Measurements from ENCODE around the gene C16orf54. TPM values are rescaled to one million over a fixed set of nuclear protein-coding genes. Genes with fewer than 3 reads are reported as not detected.

The C16orf54 gene
- total and polyA plus RNA-seq, 9 of the 15 experiments (the other 6 are each of a cell fraction or from before 2014, with no cell fraction given): 0.09 TPM; not detected in 8

DNA sequence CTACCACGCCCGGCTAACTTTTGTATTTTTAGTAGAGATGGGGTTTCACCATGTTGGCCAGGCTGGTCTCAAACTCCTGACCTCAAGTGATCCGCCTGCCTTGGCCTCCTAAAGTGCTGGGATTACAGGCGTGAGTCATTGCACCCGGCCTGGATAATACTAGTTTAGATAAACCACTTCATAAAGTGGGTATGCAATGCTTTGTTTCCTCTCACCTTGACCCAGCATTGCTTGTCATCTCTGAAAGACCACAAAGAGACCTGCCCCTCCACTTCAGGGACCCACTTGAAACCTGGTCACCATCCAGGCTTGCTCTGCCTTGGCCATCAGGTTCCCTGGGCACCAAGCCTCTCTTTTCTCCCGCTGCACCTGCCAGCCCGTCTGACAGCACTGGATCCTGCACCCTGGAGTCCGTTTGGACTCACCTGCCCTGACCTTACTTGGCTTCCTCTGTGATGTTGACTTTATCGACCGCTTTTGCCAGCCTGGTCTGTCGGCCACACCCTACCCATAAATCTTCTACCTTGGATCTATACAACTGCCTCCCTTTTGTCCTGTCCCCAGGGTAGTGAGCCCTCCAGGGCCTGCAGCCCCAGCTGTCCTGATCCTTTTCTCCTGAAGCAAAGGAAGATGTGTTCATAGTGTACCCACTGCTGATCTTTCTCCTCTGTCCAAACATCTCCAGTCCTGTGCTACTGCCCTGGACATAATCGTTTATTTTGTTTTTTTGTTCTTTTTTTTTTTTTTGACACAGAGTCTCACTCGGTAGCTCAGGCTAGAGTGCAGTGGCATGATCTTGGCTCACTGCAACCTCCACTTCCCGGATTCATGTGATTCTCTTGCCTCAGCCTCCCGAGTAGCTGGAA lies 19.6 kb upstream of the C16orf54 start (continued):
- TF ChIP-seq, protein P1, sequence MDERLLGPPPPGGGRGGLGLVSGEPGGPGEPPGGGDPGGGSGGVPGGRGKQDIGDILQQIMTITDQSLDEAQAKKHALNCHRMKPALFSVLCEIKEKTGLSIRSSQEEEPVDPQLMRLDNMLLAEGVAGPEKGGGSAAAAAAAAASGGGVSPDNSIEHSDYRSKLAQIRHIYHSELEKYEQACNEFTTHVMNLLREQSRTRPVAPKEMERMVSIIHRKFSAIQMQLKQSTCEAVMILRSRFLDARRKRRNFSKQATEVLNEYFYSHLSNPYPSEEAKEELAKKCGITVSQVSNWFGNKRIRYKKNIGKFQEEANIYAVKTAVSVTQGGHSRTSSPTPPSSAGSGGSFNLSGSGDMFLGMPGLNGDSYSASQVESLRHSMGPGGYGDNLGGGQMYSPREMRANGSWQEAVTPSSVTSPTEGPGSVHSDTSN (CRISPR knock-in tag; IDR thresholded peaks at IDR 0.05; ENCODE audit: low read depth): no peak
- TF ChIP-seq, protein P1 (tag; conservative IDR thresholded peaks at IDR 0.05; ENCODE audit: low read depth): peak; percentile 84
- TF ChIP-seq MEIS2 (IDR thresholded peaks at IDR 0.05; ENCODE audit: partially characterized antibody): peak; percentile 93
- TF ChIP-seq TAF7 (tag; IDR thresholded peaks at IDR 0.05): no peak
- 0 out of 2 replicates have a peak, but pooled peaks have one; percentile 26 for TF ChIP-seq ARID1B (IDR thresholded peaks at IDR 0.05)
- TF ChIP-seq, protein P2, sequence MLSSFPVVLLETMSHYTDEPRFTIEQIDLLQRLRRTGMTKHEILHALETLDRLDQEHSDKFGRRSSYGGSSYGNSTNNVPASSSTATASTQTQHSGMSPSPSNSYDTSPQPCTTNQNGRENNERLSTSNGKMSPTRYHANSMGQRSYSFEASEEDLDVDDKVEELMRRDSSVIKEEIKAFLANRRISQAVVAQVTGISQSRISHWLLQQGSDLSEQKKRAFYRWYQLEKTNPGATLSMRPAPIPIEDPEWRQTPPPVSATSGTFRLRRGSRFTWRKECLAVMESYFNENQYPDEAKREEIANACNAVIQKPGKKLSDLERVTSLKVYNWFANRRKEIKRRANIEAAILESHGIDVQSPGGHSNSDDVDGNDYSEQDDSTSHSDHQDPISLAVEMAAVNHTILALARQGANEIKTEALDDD (IDR thresholded peaks at IDR 0.05): peak; percentile 67; the same call in 1 of the 2 replicates
- peak in 1 of 2 experiments; percentile 55; a peak in 1 of 4 replicates for TF ChIP-seq KDM1A (IDR thresholded peaks at IDR 0.05)
- TF ChIP-seq SPI1 (IDR thresholded peaks at IDR 0.05; ENCODE audit: borderline replicate concordance, low read depth, low read length): no peak
- TF ChIP-seq, protein P3, sequence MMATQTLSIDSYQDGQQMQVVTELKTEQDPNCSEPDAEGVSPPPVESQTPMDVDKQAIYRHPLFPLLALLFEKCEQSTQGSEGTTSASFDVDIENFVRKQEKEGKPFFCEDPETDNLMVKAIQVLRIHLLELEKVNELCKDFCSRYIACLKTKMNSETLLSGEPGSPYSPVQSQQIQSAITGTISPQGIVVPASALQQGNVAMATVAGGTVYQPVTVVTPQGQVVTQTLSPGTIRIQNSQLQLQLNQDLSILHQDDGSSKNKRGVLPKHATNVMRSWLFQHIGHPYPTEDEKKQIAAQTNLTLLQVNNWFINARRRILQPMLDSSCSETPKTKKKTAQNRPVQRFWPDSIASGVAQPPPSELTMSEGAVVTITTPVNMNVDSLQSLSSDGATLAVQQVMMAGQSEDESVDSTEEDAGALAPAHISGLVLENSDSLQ (IDR thresholded peaks at IDR 0.05): peak; percentile 91
- TF ChIP-seq, protein P4, sequence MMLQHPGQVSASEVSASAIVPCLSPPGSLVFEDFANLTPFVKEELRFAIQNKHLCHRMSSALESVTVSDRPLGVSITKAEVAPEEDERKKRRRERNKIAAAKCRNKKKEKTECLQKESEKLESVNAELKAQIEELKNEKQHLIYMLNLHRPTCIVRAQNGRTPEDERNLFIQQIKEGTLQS (IDR thresholded peaks at IDR 0.05): peak; percentile 49; the same call in 1 of the 2 replicates
- TF ChIP-seq, protein P4 (CRISPR knock-in tag; conservative IDR thresholded peaks at IDR 0.05): no peak
- 0 out of 2 replicates have a peak, but pooled peaks have one; percentile 2 for TF ChIP-seq CBFA2T3 (IDR thresholded peaks at IDR 0.05)
- TF ChIP-seq POLR3G (IDR thresholded peaks at IDR 0.05; ENCODE audit: extremely low read depth, insufficient read length, insufficient replicate concordance): no peak
- TF ChIP-seq, protein P5, sequence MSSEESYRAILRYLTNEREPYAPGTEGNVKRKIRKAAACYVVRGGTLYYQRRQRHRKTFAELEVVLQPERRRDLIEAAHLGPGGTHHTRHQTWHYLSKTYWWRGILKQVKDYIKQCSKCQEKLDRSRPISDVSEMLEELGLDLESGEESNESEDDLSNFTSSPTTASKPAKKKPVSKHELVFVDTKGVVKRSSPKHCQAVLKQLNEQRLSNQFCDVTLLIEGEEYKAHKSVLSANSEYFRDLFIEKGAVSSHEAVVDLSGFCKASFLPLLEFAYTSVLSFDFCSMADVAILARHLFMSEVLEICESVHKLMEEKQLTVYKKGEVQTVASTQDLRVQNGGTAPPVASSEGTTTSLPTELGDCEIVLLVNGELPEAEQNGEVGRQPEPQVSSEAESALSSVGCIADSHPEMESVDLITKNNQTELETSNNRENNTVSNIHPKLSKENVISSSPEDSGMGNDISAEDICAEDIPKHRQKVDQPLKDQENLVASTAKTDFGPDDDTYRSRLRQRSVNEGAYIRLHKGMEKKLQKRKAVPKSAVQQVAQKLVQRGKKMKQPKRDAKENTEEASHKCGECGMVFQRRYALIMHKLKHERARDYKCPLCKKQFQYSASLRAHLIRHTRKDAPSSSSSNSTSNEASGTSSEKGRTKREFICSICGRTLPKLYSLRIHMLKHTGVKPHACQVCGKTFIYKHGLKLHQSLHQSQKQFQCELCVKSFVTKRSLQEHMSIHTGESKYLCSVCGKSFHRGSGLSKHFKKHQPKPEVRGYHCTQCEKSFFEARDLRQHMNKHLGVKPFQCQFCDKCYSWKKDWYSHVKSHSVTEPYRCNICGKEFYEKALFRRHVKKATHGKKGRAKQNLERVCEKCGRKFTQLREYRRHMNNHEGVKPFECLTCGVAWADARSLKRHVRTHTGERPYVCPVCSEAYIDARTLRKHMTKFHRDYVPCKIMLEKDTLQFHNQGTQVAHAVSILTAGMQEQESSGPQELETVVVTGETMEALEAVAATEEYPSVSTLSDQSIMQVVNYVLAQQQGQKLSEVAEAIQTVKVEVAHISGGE (CRISPR knock-in tag; IDR thresholded peaks at IDR 0.05): 0 out of 6 replicates have a peak, but pooled peaks of 1 of the 3 experiments have one; percentile 15
- TF ChIP-seq CTBP1 (IDR thresholded peaks at IDR 0.05; ENCODE audit: borderline replicate concordance): peak; percentile 77; the same call in 1 of the 2 replicates
- TF ChIP-seq JUN (IDR thresholded peaks at IDR 0.05; ENCODE audit: borderline replicate concordance, low read depth, low read length): no peak
- TF ChIP-seq JUN (CRISPR knock-in tag; IDR thresholded peaks at IDR 0.05; ENCODE audit: borderline replicate concordance): no peak
